ENCODE data around the gene OGFRL1.

OGFRL1 gene

DNA sequence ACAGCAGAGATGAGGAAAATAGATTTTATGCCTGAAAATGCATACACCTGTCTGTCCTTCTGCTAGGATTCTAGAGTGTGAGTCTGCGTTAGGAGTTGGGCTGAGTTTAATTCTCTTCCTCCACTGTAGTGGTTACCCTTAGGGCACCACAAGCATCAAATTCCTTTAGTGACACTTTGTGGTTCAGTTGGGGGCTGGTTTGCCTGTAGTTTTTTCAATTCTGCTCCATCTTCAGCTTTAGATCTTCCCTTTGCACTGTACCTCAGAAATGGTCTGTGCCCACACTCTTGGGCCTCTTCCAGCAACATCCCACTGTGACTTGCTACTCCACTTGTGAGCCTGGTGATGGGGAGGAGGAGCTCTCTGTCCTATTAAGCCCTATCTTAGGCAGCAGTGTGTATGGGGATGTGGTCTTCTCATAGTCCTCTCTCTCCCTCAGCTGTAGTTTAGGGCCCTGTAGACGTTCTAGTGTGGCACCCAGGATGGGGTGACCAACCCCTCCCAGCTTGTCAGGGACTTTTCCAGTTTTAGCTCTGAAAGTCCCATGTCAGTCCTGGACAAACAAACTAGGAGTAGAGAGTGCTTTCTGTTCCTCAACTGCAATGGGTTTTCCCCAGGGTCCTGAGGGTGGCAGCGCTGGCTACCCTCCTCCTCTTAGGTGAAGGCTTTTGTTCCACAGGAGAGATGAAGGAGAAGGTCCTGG lies 19.7 kb upstream of the OGFRL1 start:
- Histone ChIP-seq H3K9ac (ENCODE audit: low read length) (no peak overlapping the region), H3K27ac (ENCODE audit: low read depth, low read length, poor library complexity, severe bottlenecking) (no peak overlapping the region), H3K4me2 (ENCODE audit: low read length) (no peak overlapping the region)

DNA sequence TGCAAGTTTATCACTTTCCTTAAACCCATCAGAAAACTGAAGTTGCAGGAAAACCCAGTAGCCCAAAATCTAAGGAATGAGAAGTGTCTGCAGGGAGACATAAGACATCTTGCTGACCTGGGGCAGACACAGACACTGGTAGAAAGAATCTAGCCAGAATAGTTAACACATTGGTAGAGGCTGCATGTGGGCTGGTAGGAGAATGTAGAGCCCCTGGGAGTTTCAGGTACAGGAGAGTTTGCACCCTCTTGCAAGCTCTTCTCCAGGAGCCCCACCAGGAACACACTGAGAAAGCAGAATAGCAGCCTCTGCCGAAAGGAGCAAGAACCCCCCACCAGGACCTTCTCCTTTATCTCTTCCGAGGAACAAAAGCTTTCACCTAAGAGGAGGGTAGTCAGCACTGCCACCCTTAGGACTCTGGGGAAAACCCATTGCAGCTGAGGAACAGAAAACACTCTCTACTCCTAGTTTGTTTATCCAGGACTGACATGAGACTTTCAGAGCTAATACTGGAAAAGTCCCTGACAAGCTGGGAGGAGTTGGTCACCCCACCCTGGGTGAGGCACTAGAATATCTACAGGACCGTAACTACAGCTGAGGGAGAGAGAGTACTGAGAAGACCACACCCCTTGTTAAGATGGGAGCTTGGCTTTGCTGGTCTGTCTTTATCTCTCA lies 10.5 kb upstream of the OGFRL1 start:
- H3K36me3 ChIP-seq (ENCODE audit: insufficient read depth, low read length), result no peaks in the 10 kb centered on the region
- H3K9me2 ChIP-seq (ENCODE audit: low read depth, low read length), result no peaks in the 10 kb centered on the region
- no peak overlapping the region for H3K4me3 ChIP-seq (ENCODE audit: low read depth, low read length, poor library complexity, severe bottlenecking)
- no peaks in the 10 kb centered on the region for H3K9me3 ChIP-seq (ENCODE audit: low read length)
- no peaks in the 10 kb centered on the region for H3F3A ChIP-seq (ENCODE audit: insufficient read depth, low read length)
- no peak overlapping the region for H3K4me2 ChIP-seq (ENCODE audit: low read length)
- no peaks in the 10 kb centered on the region for H3K79me2 ChIP-seq (ENCODE audit: insufficient read depth, low read length)
- H4K20me1 ChIP-seq (ENCODE audit: insufficient read depth, low read length), result no peaks in the 10 kb centered on the region
- TF ChIP-seq EZH2 (IDR thresholded peaks at IDR 0.05; ENCODE audit: borderline replicate concordance, low read length), result no peak
- TF ChIP-seq CTCF (IDR thresholded peaks at IDR 0.05; ENCODE audit: low read length), result no peak
- H2AFZ ChIP-seq (ENCODE audit: low read length), result no peak overlapping the region
- no peaks in the 10 kb centered on the region for H3K4me1 ChIP-seq (ENCODE audit: insufficient read depth, low read length, severe bottlenecking)
- H3K27ac ChIP-seq (ENCODE audit: low read depth, low read length, poor library complexity, severe bottlenecking), result no peak overlapping the region
- H3K9ac ChIP-seq (ENCODE audit: low read length), result no peak overlapping the region
- no peaks in the 10 kb centered on the region for H3K27me3 ChIP-seq (ENCODE audit: insufficient read depth, low read length)

More for the DNA sequence above, 19.7 kb upstream of the OGFRL1 start:
- Histone ChIP-seq H3K36me3 (ENCODE audit: insufficient read depth, low read length) (no peaks in the 10 kb centered on the region), H3K4me3 (ENCODE audit: low read depth, low read length, poor library complexity, severe bottlenecking) (no peak overlapping the region), H3K4me1 (ENCODE audit: insufficient read depth, low read length, severe bottlenecking) (no peaks in the 10 kb centered on the region), H3K79me2 (ENCODE audit: insufficient read depth, low read length) (no peaks in the 10 kb centered on the region), H3F3A (ENCODE audit: insufficient read depth, low read length) (no peaks in the 10 kb centered on the region), H3K9me3 (ENCODE audit: low read length) (no peaks in the 10 kb centered on the region), H2AFZ (ENCODE audit: low read length) (no peak overlapping the region), H4K20me1 (ENCODE audit: insufficient read depth, low read length) (no peaks in the 10 kb centered on the region), H3K27me3 (ENCODE audit: insufficient read depth, low read length) (no peaks in the 10 kb centered on the region; the same call in 1 of the 2 replicates), H3K9me2 (ENCODE audit: low read depth, low read length) (no peaks in the 10 kb centered on the region)
- TF ChIP-seq CTCF (IDR thresholded peaks at IDR 0.05; ENCODE audit: low read length) (no peak), EZH2 (IDR thresholded peaks at IDR 0.05; ENCODE audit: borderline replicate concordance, low read length) (no peak)

DNA sequence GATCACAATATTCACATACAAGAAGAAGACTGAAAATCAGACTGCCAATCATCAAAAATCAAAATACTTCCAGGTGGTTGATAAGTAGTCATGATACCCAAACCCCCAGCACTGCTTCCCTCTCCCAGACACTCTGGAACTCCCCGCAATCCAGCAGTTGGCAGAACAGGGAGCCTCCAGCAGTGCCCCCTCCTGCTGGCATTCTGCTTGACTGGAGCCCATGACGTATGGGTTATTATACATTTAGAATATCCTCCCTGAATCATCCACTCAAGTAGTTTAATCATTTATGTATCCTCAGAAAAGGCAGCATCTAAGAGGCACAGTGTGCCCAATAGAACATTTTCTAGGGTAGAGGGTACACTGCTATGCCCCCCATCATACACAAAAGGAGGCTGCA lies 9.3 kb upstream of the OGFRL1 start:
- Histone ChIP-seq H3K27ac (ENCODE audit: low read depth, low read length, poor library complexity, severe bottlenecking) (no peak overlapping the region), H3K4me3 (ENCODE audit: low read depth, low read length, poor library complexity, severe bottlenecking) (no peak overlapping the region), H3K9me2 (ENCODE audit: low read depth, low read length) (no peaks in the 10 kb centered on the region), H3K9ac (ENCODE audit: low read length) (no peak overlapping the region), H4K20me1 (ENCODE audit: insufficient read depth, low read length) (no peaks in the 10 kb centered on the region), H3K36me3 (ENCODE audit: insufficient read depth, low read length) (no peaks in the 10 kb centered on the region), H3K4me1 (ENCODE audit: insufficient read depth, low read length, severe bottlenecking) (no peaks in the 10 kb centered on the region), H3K79me2 (ENCODE audit: insufficient read depth, low read length) (no peaks in the 10 kb centered on the region), H3K4me2 (ENCODE audit: low read length) (no peak overlapping the region), H3F3A (ENCODE audit: insufficient read depth, low read length) (no peaks in the 10 kb centered on the region), H2AFZ (ENCODE audit: low read length) (no peak overlapping the region), H3K27me3 (ENCODE audit: insufficient read depth, low read length) (no peaks in the 10 kb centered on the region), H3K9me3 (ENCODE audit: low read length) (no peaks in the 10 kb centered on the region)
- TF ChIP-seq EZH2 (IDR thresholded peaks at IDR 0.05; ENCODE audit: borderline replicate concordance, low read length), result no peak
- TF ChIP-seq CTCF (IDR thresholded peaks at IDR 0.05; ENCODE audit: low read length), result no peak
